HCT116 (cell line): ENCODE results near the gene EPB41L4A. TPM values are rescaled to one million over a fixed set of nuclear protein-coding genes. Genes with fewer than 3 reads are reported as not detected.

ENCODE experiments used
- ATAC-seq: fragments of 200-7000 bp; cut with Tn5 transposase; 2 replicates; pipeline ENCODE4 v1.9.1; 2020; ENCODE audit warnings: mild to moderate bottlenecking, moderate library complexity
- BruUV-seq: library from RNA; stranded (reverse); fragments of 400-500 nt; replicated peaks from 2 replicates; lab custom pipeline; 2021; lab: Mats Ljungman, UMichigan
- CTCF ChIA-PET: fragments of 300-600 bp; sonication (Branson Sonifier 250); formaldehyde crosslinking; loops from one replicate; lab custom pipeline; 2021; ENCODE audit warnings: antibody characterized with exemption; lab: Charles Lee
- POLR2A ChIA-PET: fragments of 300-600, 350-600 bp; sonication (Branson Sonifier 250); formaldehyde crosslinking; loops from one replicate; lab custom pipeline; 2021; ENCODE audit warnings: antibody characterized with exemption; lab: Charles Lee
- RAD21 ChIA-PET, 2 experiments: fragments of 300-600 bp; sonication (Branson Sonifier 250); formaldehyde crosslinking; loops; one replicate each; lab custom pipeline; 2023; ENCODE audit warnings: low total read pairs in 2 of 2; ENCODE audit not compliant: uncharacterized antibody in 2 of 2, unreplicated experiment in 2 of 2, low non-redundant PET in 1 of 2; lab: Charles Lee
- DNase-seq: peaks from one replicate; pipeline ENCODE4 v3.0.0-alpha.2; 2010; ENCODE audit warnings: low read depth, low spot score
- H2AFZ ChIP-seq: fragments of 200-600 bp; shearing (Covaris generic), sonication (generic); 2 replicates; pipeline ENCODE4 v1.6.1; 2017; ENCODE audit warnings: low read depth, mixed run types, mixed read lengths, antibody characterized with exemption, low read length; ENCODE audit not compliant: poor library complexity, severe bottlenecking
- H3K27ac ChIP-seq: 2 replicates; pipeline ENCODE4 v1.5.1; 2012; ENCODE audit warnings: low read depth, low read length
- H3K27me3 ChIP-seq: fragments of 200-600 bp; sonication (generic); 2 replicates; pipeline ENCODE4 v1.6.1; 2016; ENCODE audit warnings: mixed run types, low read length, mixed read lengths; ENCODE audit not compliant: insufficient read depth
- H3K36me3 ChIP-seq, 2 experiments: fragments of 200-500 bp in 1 of 2; fragments of 200-600 bp in 1 of 2; sonication (Bioruptor generic) in 1 of 2; sonication (generic) in 1 of 2; 2 replicates each; pipeline versions ENCODE4 v1.5.1 to v1.6.1; 2014 to 2016; ENCODE audit warnings: low read length in 2 of 2, inconsistent platforms in 1 of 2, mixed read lengths in 1 of 2, mixed run types in 1 of 2; ENCODE audit not compliant: insufficient read depth in 2 of 2, control insufficient read depth in 1 of 2
- H3K4me1 ChIP-seq, 2 experiments: fragments of 200-600 bp in 1 of 2; sonication (generic) in 1 of 2; 2 replicates each; pipeline versions ENCODE4 v1.5.1 to v1.6.1; 2012 to 2017; ENCODE audit warnings: low read length in 2 of 2, inconsistent platforms in 1 of 2, mild to moderate bottlenecking in 1 of 2, mixed read lengths in 1 of 2, mixed run types in 1 of 2, moderate library complexity in 1 of 2; ENCODE audit not compliant: insufficient read depth in 2 of 2, control insufficient read depth in 1 of 2
- H3K4me2 ChIP-seq: fragments of 200-600 bp; sonication (generic); 2 replicates; pipeline ENCODE4 v1.6.1; 2017; ENCODE audit warnings: mixed run types, low read length, mixed read lengths
- H3K4me3 ChIP-seq, 2 experiments: fragments of 200-600 bp in 1 of 2; sonication (generic) in 1 of 2; replicated peaks in 1 of 2; 2 replicates each; pipeline ENCODE4 v1.5.1; 2011 to 2016; ENCODE audit warnings: low read length in 2 of 2, control low read depth in 1 of 2, low read depth in 1 of 2, mild to moderate bottlenecking in 1 of 2, mixed read lengths in 1 of 2, mixed run types in 1 of 2
- H3K79me2 ChIP-seq: fragments of 200-600 bp; sonication (generic); 2 replicates; pipeline ENCODE4 v1.6.1; 2017; ENCODE audit warnings: mild to moderate bottlenecking, mixed run types, low read length, moderate library complexity, mixed read lengths; ENCODE audit not compliant: insufficient read depth
- H3K9ac ChIP-seq: fragments of 200-600 bp; sonication (generic); 2 replicates; pipeline ENCODE4 v1.6.1; 2016; ENCODE audit warnings: low read length, mixed read lengths
- H3K9me2 ChIP-seq: fragments of 200-600 bp; sonication (generic), shearing (Covaris generic); 2 replicates; pipeline ENCODE4 v1.6.1; 2017; ENCODE audit warnings: mixed run types, mild to moderate bottlenecking, moderate library complexity; ENCODE audit not compliant: insufficient read depth
- H3K9me3 ChIP-seq, 2 experiments: fragments of 200-500 bp in 1 of 2; fragments of 200-600 bp in 1 of 2; sonication (Bioruptor generic) in 1 of 2; sonication (generic) in 1 of 2; 2 replicates each; pipeline ENCODE4 v1.6.1; 2014 to 2017; ENCODE audit warnings: low read length in 2 of 2, mixed read lengths in 2 of 2, inconsistent platforms in 1 of 2, low read depth in 1 of 2, mild to moderate bottlenecking in 1 of 2, mixed run types in 1 of 2, moderate library complexity in 1 of 2; ENCODE audit not compliant: control insufficient read depth in 1 of 2, insufficient read depth in 1 of 2
- H4K20me1 ChIP-seq: fragments of 200-600 bp; sonication (generic), shearing (Covaris generic); 2 replicates; pipeline ENCODE4 v1.6.1; 2017; ENCODE audit warnings: mixed run types, mild to moderate bottlenecking, moderate library complexity; ENCODE audit not compliant: insufficient read depth
- CEBPB ChIP-seq: IDR thresholded peaks from 2 replicates; pipeline ENCODE4 v1.6.1; 2012; ENCODE audit warnings: low read depth
- RAD21 ChIP-seq: IDR thresholded peaks from 2 replicates; pipeline ENCODE4 v1.6.1; 2012; ENCODE audit warnings: low read depth, mild to moderate bottlenecking
- SRF ChIP-seq: IDR thresholded peaks from 2 replicates; pipeline ENCODE4 v1.6.1; 2012; ENCODE audit warnings: low read depth
- intact Hi-C: fragments of 100-400 bp; cut with micrococcal nuclease; formaldehyde crosslinking; loops from 2 replicates; pipeline ENCODE4 v1.10.0; 2022
- total RNA-seq: library from RNA; stranded (reverse); gene quantifications from one replicate; pipeline ENCODE4 v1.2.1, GENCODE V29; 2021; ENCODE audit not compliant: unreplicated experiment
- TF ChIP-seq, protein P1 (sequence below): IDR thresholded peaks from 2 replicates; pipeline ENCODE4 v1.6.1; 2012
- TF ChIP-seq, protein P2 (sequence below): IDR thresholded peaks from 2 replicates; pipeline ENCODE4 v1.6.1; 2011; ENCODE audit warnings: mild to moderate bottlenecking, low read length, moderate library complexity; ENCODE audit not compliant: insufficient replicate concordance; ENCODE audit errors: extremely low read depth

Gene EPB41L4A
- total RNA-seq, 1 experiment from 2014 or later, result 2.8 TPM

DNA sequence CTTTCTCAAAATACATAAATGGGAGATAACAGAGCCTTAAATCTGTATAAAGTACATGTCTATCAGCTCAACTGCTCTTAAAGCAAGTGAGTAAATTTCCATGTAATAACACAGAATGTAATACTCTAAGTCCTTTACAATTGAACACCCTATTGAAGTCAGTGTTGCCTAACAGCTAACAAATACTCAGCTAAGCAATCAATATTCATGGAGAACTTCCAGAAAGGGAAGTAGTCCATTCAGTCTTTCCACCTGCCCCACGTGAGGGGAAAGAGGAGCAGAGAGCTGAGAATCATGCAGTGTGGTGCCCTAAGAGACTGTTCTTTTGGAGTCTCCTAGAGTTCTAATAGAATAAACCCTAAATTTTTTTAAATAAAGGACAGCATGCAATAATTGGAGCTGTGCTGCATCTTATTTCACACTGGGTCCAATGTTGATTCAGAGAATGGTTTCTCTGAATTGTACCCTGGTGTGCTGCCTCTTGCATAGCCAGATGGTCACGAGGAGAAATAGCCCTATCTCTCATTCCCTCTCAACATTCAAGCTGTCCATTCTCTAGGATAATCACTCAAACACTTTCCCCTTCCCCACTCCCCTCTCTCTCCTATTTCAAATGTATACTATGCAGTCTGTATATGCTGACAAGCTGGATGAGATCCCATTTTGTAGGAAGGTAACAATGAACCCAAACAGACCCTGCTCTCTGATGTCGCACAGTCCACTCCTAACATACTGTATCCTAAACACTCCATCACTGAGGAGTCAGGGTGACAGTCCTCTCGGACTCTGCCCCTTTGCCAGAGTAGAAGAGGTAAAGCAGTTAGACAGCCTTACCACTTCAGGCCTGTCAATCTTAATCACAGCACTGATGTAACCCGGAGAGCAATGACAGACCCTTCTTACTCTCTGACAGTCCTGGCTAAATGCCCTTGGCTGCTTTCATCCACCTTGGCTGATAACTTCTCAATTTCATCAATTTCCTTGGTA lies 134.8 kb downstream of the EPB41L4A start:
- Histone ChIP-seq H3K27me3 (peaks cover 3% of the 10 kb centered on the region; the same call in 1 of the 2 replicates), H4K20me1 (no peaks in the 10 kb centered on the region), H3K79me2 (no peaks in the 10 kb centered on the region), H3K9me2 (no peaks in the 10 kb centered on the region)
- CTCF ChIA-PET, result no interaction called here
- no TSS peak for BruUV-seq
- intact Hi-C loops, result no loop called here
- RAD21 ChIA-PET, result no interaction called here
- no peak for ATAC-seq
- TF ChIP-seq RAD21 (no peak), SRF (no peak), CEBPB (no peak)
- TF ChIP-seq, protein P1, sequence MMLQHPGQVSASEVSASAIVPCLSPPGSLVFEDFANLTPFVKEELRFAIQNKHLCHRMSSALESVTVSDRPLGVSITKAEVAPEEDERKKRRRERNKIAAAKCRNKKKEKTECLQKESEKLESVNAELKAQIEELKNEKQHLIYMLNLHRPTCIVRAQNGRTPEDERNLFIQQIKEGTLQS, result no peak
- TF ChIP-seq, protein P2, sequence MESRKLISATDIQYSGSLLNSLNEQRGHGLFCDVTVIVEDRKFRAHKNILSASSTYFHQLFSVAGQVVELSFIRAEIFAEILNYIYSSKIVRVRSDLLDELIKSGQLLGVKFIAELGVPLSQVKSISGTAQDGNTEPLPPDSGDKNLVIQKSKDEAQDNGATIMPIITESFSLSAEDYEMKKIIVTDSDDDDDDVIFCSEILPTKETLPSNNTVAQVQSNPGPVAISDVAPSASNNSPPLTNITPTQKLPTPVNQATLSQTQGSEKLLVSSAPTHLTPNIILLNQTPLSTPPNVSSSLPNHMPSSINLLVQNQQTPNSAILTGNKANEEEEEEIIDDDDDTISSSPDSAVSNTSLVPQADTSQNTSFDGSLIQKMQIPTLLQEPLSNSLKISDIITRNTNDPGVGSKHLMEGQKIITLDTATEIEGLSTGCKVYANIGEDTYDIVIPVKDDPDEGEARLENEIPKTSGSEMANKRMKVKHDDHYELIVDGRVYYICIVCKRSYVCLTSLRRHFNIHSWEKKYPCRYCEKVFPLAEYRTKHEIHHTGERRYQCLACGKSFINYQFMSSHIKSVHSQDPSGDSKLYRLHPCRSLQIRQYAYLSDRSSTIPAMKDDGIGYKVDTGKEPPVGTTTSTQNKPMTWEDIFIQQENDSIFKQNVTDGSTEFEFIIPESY, result no peak
- TF ChIP-seq, all 23 proteins: peak for 0
- DNase-seq, result no peak
- no peak overlapping the region for H3K27ac ChIP-seq
- no peaks in the 10 kb centered on the region for H3K36me3 ChIP-seq
- H3K9me3 ChIP-seq, result no peaks in the 10 kb centered on the region
- no peak overlapping the region for H3K4me3 ChIP-seq
- POLR2A ChIA-PET, result no interaction called here
- H3K4me1 ChIP-seq, result no peaks in the 10 kb centered on the region
- no peak overlapping the region for H2AFZ ChIP-seq
- H3K9ac ChIP-seq, result no peak overlapping the region
- H3K4me2 ChIP-seq, result no peak overlapping the region
